HEK293 (cell line): ENCODE data around the gene CASKIN1.

Source experiments
- GLIS1 ChIP-seq: fragments of 450-650 bp; formaldehyde crosslinking; IDR thresholded peaks from 2 replicates; pipeline ENCODE4 v1.5.1; 2016; ENCODE audit warnings: missing biosample characterization, missing genetic modification characterization
- GLIS2 ChIP-seq: fragments of 450-650 bp; formaldehyde crosslinking; IDR thresholded peaks from 2 replicates; pipeline ENCODE4 v1.5.1; 2016; ENCODE audit warnings: missing biosample characterization, missing genetic modification characterization
- HOXA7 ChIP-seq: sonication (generic); formaldehyde crosslinking; IDR thresholded peaks from 2 replicates; pipeline ENCODE4 v1.8.1; 2022; ENCODE audit warnings: missing genetic modification reagents, borderline replicate concordance
- OSR2 ChIP-seq: fragments of 450-650 bp; formaldehyde crosslinking; IDR thresholded peaks from 2 replicates; pipeline ENCODE4 v1.5.1; 2016; ENCODE audit warnings: missing biosample characterization, missing genetic modification characterization
- PATZ1 ChIP-seq: fragments of 450-650 bp; formaldehyde crosslinking; IDR thresholded peaks from 2 replicates; pipeline ENCODE4 v1.5.1; 2016; ENCODE audit warnings: missing biosample characterization, missing genetic modification characterization
- SCRT1 ChIP-seq: fragments of 450-650 bp; formaldehyde crosslinking; IDR thresholded peaks from 2 replicates; pipeline ENCODE4 v1.5.1; 2016; ENCODE audit warnings: missing biosample characterization, missing genetic modification characterization, borderline replicate concordance
- SCRT2 ChIP-seq: fragments of 450-650 bp; formaldehyde crosslinking; IDR thresholded peaks from 2 replicates; pipeline ENCODE4 v1.5.1; 2016; ENCODE audit warnings: missing biosample characterization, missing genetic modification characterization
- TSHZ1 ChIP-seq: fragments of 450-650 bp; formaldehyde crosslinking; IDR thresholded peaks from 2 replicates; pipeline ENCODE4 v1.5.1; 2016; ENCODE audit warnings: missing biosample characterization, missing genetic modification characterization, borderline replicate concordance
- ZBTB10 ChIP-seq: fragments of 450-650 bp; formaldehyde crosslinking; IDR thresholded peaks from 2 replicates; pipeline ENCODE4 v1.5.1; 2016; ENCODE audit warnings: missing biosample characterization, missing genetic modification characterization
- ZBTB8A ChIP-seq: fragments of 450-650 bp; formaldehyde crosslinking; IDR thresholded peaks from 2 replicates; pipeline ENCODE4 v1.5.1; 2016; ENCODE audit warnings: missing biosample characterization, missing genetic modification characterization
- ZFHX2 ChIP-seq: fragments of 450-650 bp; formaldehyde crosslinking; conservative IDR thresholded peaks from 2 replicates; pipeline ENCODE4 v1.5.1; 2016; ENCODE audit warnings: missing biosample characterization, missing genetic modification characterization
- ZIC2 ChIP-seq: fragments of 450-650 bp; formaldehyde crosslinking; IDR thresholded peaks from 2 replicates; pipeline ENCODE4 v1.5.1; 2016; ENCODE audit warnings: missing biosample characterization, missing genetic modification characterization
- ZNF10 ChIP-seq: fragments of 450-650 bp; formaldehyde crosslinking; IDR thresholded peaks from 2 replicates; pipeline ENCODE4 v1.5.1; 2017; ENCODE audit warnings: missing biosample characterization, missing genetic modification characterization
- ZNF155 ChIP-seq: fragments of 450-650 bp; formaldehyde crosslinking; IDR thresholded peaks from 2 replicates; pipeline ENCODE4 v1.5.1; 2016; ENCODE audit warnings: missing biosample characterization, missing genetic modification characterization
- ZNF169 ChIP-seq: fragments of 450-650 bp; formaldehyde crosslinking; IDR thresholded peaks from 2 replicates; pipeline ENCODE4 v1.5.1; 2016; ENCODE audit warnings: missing biosample characterization, missing genetic modification characterization
- ZNF214 ChIP-seq: fragments of 450-650 bp; formaldehyde crosslinking; IDR thresholded peaks from 2 replicates; pipeline ENCODE4 v1.5.1; 2017; ENCODE audit warnings: missing biosample characterization, mild to moderate bottlenecking, missing genetic modification characterization, borderline replicate concordance
- ZNF23 ChIP-seq: fragments of 450-650 bp; formaldehyde crosslinking; IDR thresholded peaks from 2 replicates; pipeline ENCODE4 v1.5.1; 2016; ENCODE audit warnings: missing biosample characterization, missing genetic modification characterization, borderline replicate concordance
- ZNF239 ChIP-seq: fragments of 450-650 bp; formaldehyde crosslinking; IDR thresholded peaks from 2 replicates; pipeline ENCODE4 v1.5.1; 2016; ENCODE audit warnings: missing biosample characterization, missing genetic modification characterization
- ZNF266 ChIP-seq: fragments of 450-650 bp; formaldehyde crosslinking; IDR thresholded peaks from 2 replicates; pipeline ENCODE4 v1.5.1; 2016; ENCODE audit warnings: missing biosample characterization, missing genetic modification characterization, low read depth
- ZNF518A ChIP-seq: fragments of 450-650 bp; formaldehyde crosslinking; conservative IDR thresholded peaks from 2 replicates; pipeline ENCODE4 v1.5.1; 2016; ENCODE audit warnings: low read depth, missing biosample characterization, missing genetic modification characterization
- ZNF658 ChIP-seq: fragments of 450-650 bp; formaldehyde crosslinking; IDR thresholded peaks from 2 replicates; pipeline ENCODE4; 2016; ENCODE audit warnings: missing biosample characterization, missing genetic modification characterization
- ZNF677 ChIP-seq: fragments of 450-650 bp; IDR thresholded peaks from 2 replicates; pipeline ENCODE4 v1.5.0; 2018; ENCODE audit warnings: missing biosample characterization, mild to moderate bottlenecking, missing genetic modification characterization, moderate library complexity
- ZSCAN18 ChIP-seq: fragments of 450-650 bp; formaldehyde crosslinking; IDR thresholded peaks from 2 replicates; pipeline ENCODE4 v1.5.1; 2016; ENCODE audit warnings: missing biosample characterization, missing genetic modification characterization

The CASKIN1 gene

GRCh38 chr16:2147981-2148671, 48.3 kb downstream of the CASKIN1 start, which contains the start of gene RAB26 (continued):
- TF ChIP-seq PATZ1 (tag by site-specific recombination) (peak; percentile 91), ZBTB8A (tag by site-specific recombination) (peak; percentile 95), ZNF169 (tag by site-specific recombination) (no peak), GLIS1 (tag by site-specific recombination) (peak; percentile 65; the same call in 1 of the 2 replicates), ZNF10 (tag by site-specific recombination) (no peak), ZNF266 (no peak), GLIS2 (peak; percentile 65), ZNF23 (tag by site-specific recombination) (no peak), TSHZ1 (tag by site-specific recombination) (no peak), SCRT2 (tag by site-specific recombination) (no peak), ZIC2 (tag by site-specific recombination) (peak; percentile 100), ZSCAN18 (no peak), ZNF239 (tag by site-specific recombination) (no peak), ZNF677 (no peak), ZNF658 (no peak), OSR2 (tag by site-specific recombination) (no peak), ZNF155 (tag by site-specific recombination) (no peak), ZNF214 (tag by site-specific recombination) (no peak), HOXA7 (no peak), ZFHX2 (tag by site-specific recombination) (peak; percentile 53), ZNF518A (tag by site-specific recombination) (no peak), ZBTB10 (tag by site-specific recombination) (peak; percentile 83), SCRT1 (tag by site-specific recombination) (no peak)
